Smooth muscle cell (in vitro differentiated cells): Measurements from ENCODE around the gene EPS15. TPM values are rescaled to one million over a fixed set of nuclear protein-coding genes. Genes with fewer than 3 reads are reported as not detected.

ENCODE experiments used
- DNase-seq: peaks from one replicate; lab custom pipeline; 2025; ENCODE audit not compliant: unreplicated experiment; lab: John Stamatoyannopoulos, UW
- H2AFZ ChIP-seq: fragments of 200-600 bp; sonication (generic); 2 replicates; pipeline ENCODE4 v1.6.0; 2016; ENCODE audit warnings: antibody characterized with exemption, low read depth, mild to moderate bottlenecking
- H3F3A ChIP-seq: fragments of 200-600 bp; sonication (generic); 2 replicates; pipeline ENCODE4 v1.6.0; 2017; ENCODE audit warnings: antibody characterized with exemption, low read depth
- H3K27ac ChIP-seq: fragments of 200-600 bp; sonication (generic); 2 replicates; pipeline ENCODE4 v1.5.1; 2016; ENCODE audit warnings: low read depth, mild to moderate bottlenecking
- H3K27me3 ChIP-seq: fragments of 200-600 bp; sonication (generic); 2 replicates; pipeline ENCODE4 v1.6.1; 2016; ENCODE audit warnings: low read depth, mild to moderate bottlenecking
- H3K36me3 ChIP-seq: fragments of 200-600 bp; sonication (generic); 2 replicates; pipeline ENCODE4 v1.5.1; 2016; ENCODE audit warnings: low read depth
- H3K4me1 ChIP-seq: fragments of 200-600 bp; sonication (generic); 2 replicates; pipeline ENCODE4 v1.5.1; 2016; ENCODE audit warnings: low read depth
- H3K4me2 ChIP-seq: fragments of 200-600 bp; sonication (generic); 2 replicates; pipeline ENCODE4 v1.6.0; 2016; ENCODE audit warnings: mild to moderate bottlenecking
- H3K4me3 ChIP-seq: fragments of 200-600 bp; sonication (generic); 2 replicates; pipeline ENCODE4 v1.5.1; 2016; ENCODE audit warnings: mild to moderate bottlenecking
- H3K79me2 ChIP-seq: fragments of 200-600 bp; sonication (generic); 2 replicates; pipeline ENCODE4 v1.6.0; 2016; ENCODE audit warnings: low read depth, mild to moderate bottlenecking
- H3K9ac ChIP-seq: fragments of 200-600 bp; sonication (generic); 2 replicates; pipeline ENCODE4 v1.6.0; 2016; ENCODE audit warnings: low read depth
- H3K9me3 ChIP-seq: fragments of 200-600 bp; sonication (generic); replicated peaks from 2 replicates; pipeline ENCODE4 v1.5.1; 2016; ENCODE audit warnings: low read depth
- H4K20me1 ChIP-seq: fragments of 200-600 bp; sonication (generic); 2 replicates; pipeline ENCODE4 v1.6.0; 2016; ENCODE audit warnings: low read depth
- WGBS: methylation state at CpG from one replicate; pipeline ENCODE4 v1.1.7; 2016; ENCODE audit warnings: low lambda C conversion rate; 5-methylcytosine and 5-hydroxymethylcytosine counted together
- polyA plus RNA-seq: library from polyadenylated mRNA; unstranded; fragments of >200 nt; fragmentation: Nextera tagmentation; extraction: Ambion mirVana; gene quantifications from 2 replicates; pipeline ENCODE4 v1.2.1, GENCODE V29; 2016
- total RNA-seq: library from RNA; depleted of rRNA; stranded (reverse); fragments of >200 nt; gene quantifications from 2 replicates; pipeline ENCODE4 v1.2.3, GENCODE V29; 2014
- TF ChIP-seq, protein P1 (sequence below): fragments of 200-600 bp; sonication (generic); IDR thresholded peaks from 2 replicates; pipeline ENCODE4 v1.5.1; 2017; ENCODE audit warnings: borderline replicate concordance, mild to moderate bottlenecking, antibody characterized with exemption; ENCODE audit not compliant: insufficient read depth, poor library complexity, severe bottlenecking

Gene EPS15
- total and polyA plus RNA-seq, 2 experiments from 2014 or later, result 9.0 to 54.3 TPM

DNA sequence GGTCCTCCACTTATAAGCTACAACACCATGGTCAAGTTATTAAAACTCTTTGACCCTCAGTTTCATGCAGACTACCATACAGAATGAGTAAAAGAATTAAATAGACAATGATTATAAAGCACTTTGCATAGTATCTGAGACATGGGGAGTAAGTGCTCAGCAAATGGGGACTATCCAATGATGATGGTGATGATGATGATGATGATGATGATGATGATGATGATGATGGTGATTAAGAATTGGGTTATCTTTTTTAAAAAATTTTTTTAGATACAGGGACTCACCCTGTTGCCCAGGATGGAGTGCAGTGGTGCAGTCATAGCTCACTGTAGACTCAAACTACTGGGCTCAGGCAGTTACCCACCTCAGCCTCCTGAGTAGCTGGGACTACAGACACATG is 8.1 kb upstream of the EPS15 start:
- no peak overlapping the region for H3K4me3 ChIP-seq
- no peaks in the 10 kb centered on the region for H3K79me2 ChIP-seq
- TF ChIP-seq, protein P1, sequence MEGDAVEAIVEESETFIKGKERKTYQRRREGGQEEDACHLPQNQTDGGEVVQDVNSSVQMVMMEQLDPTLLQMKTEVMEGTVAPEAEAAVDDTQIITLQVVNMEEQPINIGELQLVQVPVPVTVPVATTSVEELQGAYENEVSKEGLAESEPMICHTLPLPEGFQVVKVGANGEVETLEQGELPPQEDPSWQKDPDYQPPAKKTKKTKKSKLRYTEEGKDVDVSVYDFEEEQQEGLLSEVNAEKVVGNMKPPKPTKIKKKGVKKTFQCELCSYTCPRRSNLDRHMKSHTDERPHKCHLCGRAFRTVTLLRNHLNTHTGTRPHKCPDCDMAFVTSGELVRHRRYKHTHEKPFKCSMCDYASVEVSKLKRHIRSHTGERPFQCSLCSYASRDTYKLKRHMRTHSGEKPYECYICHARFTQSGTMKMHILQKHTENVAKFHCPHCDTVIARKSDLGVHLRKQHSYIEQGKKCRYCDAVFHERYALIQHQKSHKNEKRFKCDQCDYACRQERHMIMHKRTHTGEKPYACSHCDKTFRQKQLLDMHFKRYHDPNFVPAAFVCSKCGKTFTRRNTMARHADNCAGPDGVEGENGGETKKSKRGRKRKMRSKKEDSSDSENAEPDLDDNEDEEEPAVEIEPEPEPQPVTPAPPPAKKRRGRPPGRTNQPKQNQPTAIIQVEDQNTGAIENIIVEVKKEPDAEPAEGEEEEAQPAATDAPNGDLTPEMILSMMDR, result no peak
- no peaks in the 10 kb centered on the region for H3K9me3 ChIP-seq
- no peaks in the 10 kb centered on the region for H3K27me3 ChIP-seq
- no peak overlapping the region for H3K27ac ChIP-seq
- no peaks in the 10 kb centered on the region for H4K20me1 ChIP-seq
- H3F3A ChIP-seq, result no peaks in the 10 kb centered on the region
- H3K4me2 ChIP-seq, result no peak overlapping the region
- no peak for DNase-seq
- H2AFZ ChIP-seq, result no peak overlapping the region
- H3K4me1 ChIP-seq, result no peaks in the 10 kb centered on the region
- H3K36me3 ChIP-seq, result no peaks in the 10 kb centered on the region
- no peak overlapping the region for H3K9ac ChIP-seq

DNA sequence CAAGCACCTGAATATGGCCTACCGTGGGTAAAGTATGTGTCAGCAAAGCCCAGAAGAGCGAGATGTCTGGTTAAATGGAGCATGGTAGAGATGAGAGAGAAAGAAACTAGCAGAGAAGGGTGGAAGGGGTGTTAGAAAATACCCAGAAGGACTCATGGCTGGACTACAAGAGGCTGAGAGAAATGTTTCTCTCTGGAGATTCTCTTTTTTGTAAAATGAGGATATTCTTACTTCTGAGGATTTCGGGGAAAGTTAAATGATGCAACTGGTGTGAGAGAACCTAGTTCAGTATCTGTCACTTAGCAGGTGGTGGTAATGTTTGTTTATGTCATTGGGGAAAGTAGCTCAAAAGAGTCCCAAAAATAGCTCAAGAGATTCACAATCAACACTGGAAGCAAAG is 7.2 kb upstream of the EPS15 start:
- WGBS, result 95% methylated on average over 3 of the region's 3 CpGs
- Histone ChIP-seq H3K27ac (no peak overlapping the region), H3K79me2 (no peaks in the 10 kb centered on the region), H3K4me3 (no peak overlapping the region), H3K27me3 (no peaks in the 10 kb centered on the region), H3K4me2 (no peak overlapping the region), H3F3A (no peaks in the 10 kb centered on the region), H4K20me1 (no peaks in the 10 kb centered on the region), H3K9ac (no peak overlapping the region), H3K4me1 (no peaks in the 10 kb centered on the region), H3K9me3 (no peaks in the 10 kb centered on the region), H3K36me3 (no peaks in the 10 kb centered on the region), H2AFZ (no peak overlapping the region)
- TF ChIP-seq, protein P1, result no peak
- DNase-seq, result no peak

DNA sequence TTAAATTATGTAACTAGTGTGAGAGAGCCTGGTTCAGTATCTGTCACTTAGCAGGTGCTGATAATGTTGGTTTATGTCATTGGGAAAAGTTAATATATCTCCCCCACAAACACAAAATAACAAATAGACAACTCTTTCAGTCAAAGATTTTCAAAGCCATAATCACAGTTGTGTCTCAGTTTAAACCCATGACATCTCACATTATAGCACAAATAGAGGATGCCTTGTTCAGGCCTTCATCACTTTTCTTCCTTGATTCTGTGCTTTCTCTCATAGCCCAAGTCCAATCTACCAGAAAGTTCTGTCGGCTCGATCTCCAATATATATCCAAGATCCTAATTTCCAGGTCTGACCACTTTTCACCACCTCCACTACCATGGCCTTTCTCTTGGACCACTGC is 6.2 kb upstream of the EPS15 start:
- WGBS, result 96% methylated on average over 2 of the region's 2 CpGs
- Histone ChIP-seq H2AFZ (no peak overlapping the region), H3F3A (no peaks in the 10 kb centered on the region), H3K9me3 (no peaks in the 10 kb centered on the region), H4K20me1 (no peaks in the 10 kb centered on the region), H3K27me3 (no peaks in the 10 kb centered on the region), H3K4me2 (no peak overlapping the region), H3K9ac (no peak overlapping the region), H3K4me1 (no peaks in the 10 kb centered on the region), H3K27ac (no peak overlapping the region), H3K79me2 (no peaks in the 10 kb centered on the region), H3K36me3 (no peaks in the 10 kb centered on the region), H3K4me3 (no peak overlapping the region)
- TF ChIP-seq, protein P1, result no peak
- DNase-seq, result no peak

DNA sequence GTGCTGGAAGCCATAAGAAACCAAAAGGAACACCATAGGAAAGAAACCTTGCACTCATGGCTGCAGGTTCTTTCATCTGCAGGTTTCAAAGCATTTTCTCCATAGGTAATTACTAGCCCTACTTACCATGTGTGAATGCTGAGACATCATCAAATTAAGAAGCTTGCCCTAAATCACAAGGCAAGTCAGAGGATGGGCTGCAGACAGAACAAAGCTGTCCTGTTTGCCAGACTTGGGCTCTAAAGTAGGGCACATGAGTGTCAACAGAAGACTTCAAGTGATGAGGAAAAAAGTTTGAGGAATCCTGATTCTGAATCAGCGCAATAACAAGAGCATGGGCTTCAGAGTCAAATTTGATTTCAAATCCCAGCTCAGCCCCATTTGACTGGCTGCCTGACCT is 5.8 kb upstream of the EPS15 start:
- Histone ChIP-seq H3K79me2 (no peaks in the 10 kb centered on the region), H3F3A (peaks cover 4% of the 10 kb centered on the region), H3K9ac (no peak overlapping the region), H3K9me3 (no peaks in the 10 kb centered on the region), H3K27ac (no peak overlapping the region), H3K4me3 (no peak overlapping the region), H3K4me1 (no peaks in the 10 kb centered on the region), H3K4me2 (no peak overlapping the region), H3K27me3 (no peaks in the 10 kb centered on the region), H2AFZ (no peak overlapping the region), H4K20me1 (no peaks in the 10 kb centered on the region), H3K36me3 (no peaks in the 10 kb centered on the region)
- TF ChIP-seq, protein P1, result no peak
- DNase-seq, result no peak
- 84% methylated on average over 1 of the region's 1 CpG for WGBS
